RCC 7860 (cell line): ENCODE data around the gene AMZ1.

Experiments used
- DNase-seq: peaks from one replicate; pipeline ENCODE4 v3.0.0-alpha.2; 2015; ENCODE audit warnings: low spot score
- FAIRE-seq: peaks from 2 replicates; lab custom pipeline; 2012; peaks lifted over from hg19 to GRCh38; lab: Jason Lieb, UNC

Gene AMZ1, protein sequence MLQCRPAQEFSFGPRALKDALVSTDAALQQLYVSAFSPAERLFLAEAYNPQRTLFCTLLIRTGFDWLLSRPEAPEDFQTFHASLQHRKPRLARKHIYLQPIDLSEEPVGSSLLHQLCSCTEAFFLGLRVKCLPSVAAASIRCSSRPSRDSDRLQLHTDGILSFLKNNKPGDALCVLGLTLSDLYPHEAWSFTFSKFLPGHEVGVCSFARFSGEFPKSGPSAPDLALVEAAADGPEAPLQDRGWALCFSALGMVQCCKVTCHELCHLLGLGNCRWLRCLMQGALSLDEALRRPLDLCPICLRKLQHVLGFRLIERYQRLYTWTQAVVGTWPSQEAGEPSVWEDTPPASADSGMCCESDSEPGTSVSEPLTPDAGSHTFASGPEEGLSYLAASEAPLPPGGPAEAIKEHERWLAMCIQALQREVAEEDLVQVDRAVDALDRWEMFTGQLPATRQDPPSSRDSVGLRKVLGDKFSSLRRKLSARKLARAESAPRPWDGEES

GRCh38 chr7:2687881-2688318 lies at the start of gene AMZ1:
Gene AMZ1, plus strand, starts transcription at chr7:2688202. Its CDS starts 12,250 bp downstream, at chr7:2700452.
- DNase-seq: peak; percentile 55
- no peak for FAIRE-seq

GRCh38 chr7:2638224-2638991 lies 49.6 kb upstream of the AMZ1 start:
- FAIRE-seq (peak; percentile 67), DNase-seq (peak; percentile 52)

GRCh38 chr7:2639181-2639681 lies 48.8 kb upstream of the AMZ1 start:
- no peak for FAIRE-seq
- DNase-seq: no peak

- no peak for DNase-seq
- no peak for FAIRE-seq
Observed at GRCh38 chr7:2639695-2640481, 48.1 kb upstream of the AMZ1 start.

DNA sequence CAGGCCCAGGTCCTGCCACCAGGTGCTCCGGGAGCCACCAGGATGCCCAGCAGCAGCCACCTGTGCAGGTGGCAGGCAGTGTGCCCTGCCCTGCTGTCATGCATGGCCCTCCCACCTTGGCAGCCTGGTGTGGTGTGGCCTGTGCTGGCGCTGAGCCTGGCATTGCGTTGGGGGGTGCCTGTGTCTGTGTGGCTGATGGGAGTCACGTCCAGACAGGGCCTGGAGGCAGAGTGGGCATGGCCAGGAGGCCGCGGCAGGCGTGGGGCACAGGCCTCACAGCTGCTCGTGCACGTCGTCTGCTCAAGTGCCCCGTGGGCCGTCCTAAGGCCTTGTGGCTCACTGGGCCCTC lies 47.5 kb upstream of the AMZ1 start:
- DNase-seq (peak; percentile 62), FAIRE-seq (peak; percentile 68)

- FAIRE-seq (no peak), DNase-seq (no peak)
Observed at GRCh38 chr7:2640846-2641316, 47.1 kb upstream of the AMZ1 start.

DNA sequence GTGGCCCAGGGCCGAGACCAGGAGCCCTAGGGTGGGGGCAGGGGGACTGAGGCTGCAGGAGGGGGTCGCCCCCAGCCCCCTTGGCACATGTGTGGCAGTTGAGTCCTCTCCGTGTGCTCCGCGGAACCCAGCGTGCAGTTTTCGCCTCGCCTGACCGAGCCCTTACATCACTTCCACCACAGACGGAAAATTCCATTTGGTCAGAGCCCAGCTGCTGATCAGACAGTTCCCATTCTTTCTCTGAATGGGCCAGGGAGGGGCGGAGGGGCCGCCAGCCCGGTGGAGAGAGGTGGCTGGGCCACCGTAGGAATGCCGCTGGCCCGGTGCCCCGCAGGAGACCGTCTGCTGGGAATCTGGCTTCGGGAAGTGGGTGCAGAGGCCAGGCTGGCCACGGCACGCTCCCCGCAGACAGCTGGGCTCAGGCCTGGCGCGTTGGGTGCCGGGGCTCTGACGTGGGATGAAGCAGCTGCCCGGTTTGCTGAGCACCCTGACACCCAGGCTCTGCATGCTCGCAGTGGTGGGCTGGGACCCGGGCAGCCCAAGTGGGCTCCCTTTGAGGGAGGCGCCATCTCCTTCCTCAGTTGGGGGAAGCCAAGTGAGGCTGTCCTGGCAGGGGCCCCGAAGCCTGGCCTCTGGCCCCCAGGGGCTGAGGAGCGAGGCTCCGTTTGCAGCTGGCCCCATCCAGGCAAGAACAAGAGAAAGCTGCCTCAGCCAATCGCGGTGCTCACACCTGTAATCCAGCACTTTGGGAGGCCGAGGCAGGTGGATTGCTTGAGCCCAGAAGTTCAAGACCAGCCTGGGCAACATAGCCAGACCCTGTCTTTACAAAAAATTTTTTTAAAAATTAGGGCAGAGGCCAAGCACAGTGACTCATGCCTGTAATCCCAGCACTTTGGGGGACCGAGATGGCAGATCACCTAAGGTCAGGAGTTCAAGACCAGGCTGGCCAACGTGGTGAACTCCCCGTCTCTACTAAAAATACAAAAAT lies 46.3 kb upstream of the AMZ1 start:
- FAIRE-seq (peak; percentile 97), DNase-seq (peak; percentile 96)

- FAIRE-seq (no peak), DNase-seq (no peak)
Observed at GRCh38 chr7:2643386-2644219, 44.4 kb upstream of the AMZ1 start.

GRCh38 chr7:2644220-2644561 lies 43.8 kb upstream of the AMZ1 start:
- no peak for FAIRE-seq
- no peak for DNase-seq

DNA sequence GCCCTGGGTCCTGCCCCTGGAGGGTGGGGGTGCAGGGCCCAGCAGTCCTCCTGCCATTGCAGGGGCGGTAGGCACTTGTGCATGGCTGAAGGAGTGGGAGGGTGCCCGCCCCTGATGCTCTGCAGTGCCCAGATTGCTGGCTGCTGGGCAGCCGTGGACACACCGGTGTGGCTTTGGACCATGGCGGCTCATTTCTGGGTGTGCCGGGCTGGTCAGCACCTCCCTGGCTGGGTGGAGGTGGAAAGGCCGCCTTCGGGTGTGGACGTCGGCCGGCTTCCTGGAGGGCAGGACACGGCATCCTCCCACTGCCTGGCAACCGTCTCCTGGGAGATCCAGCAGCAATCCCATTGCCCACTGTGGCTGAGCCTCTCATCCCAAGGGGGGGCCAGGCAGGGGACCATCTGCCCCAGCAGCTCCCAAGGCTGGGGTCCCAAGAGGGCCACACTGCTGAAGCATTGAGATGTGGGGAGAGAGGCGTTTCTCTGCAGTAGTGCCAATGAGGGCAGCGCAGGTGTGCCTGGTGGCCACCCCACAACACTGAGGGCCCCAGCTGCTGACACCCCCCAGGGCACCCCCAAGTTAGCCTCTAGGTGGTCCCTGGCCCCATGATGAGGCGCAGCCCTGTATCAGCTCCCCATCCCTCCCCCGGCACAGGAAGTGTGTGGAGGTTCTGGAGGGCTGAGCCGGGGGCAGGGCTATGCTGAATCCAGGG lies 43.3 kb upstream of the AMZ1 start:
- DNase-seq: no peak
- FAIRE-seq: no peak

- DNase-seq: peak; percentile 21
- no peak for FAIRE-seq
Observed at GRCh38 chr7:2645274-2645868, 42.6 kb upstream of the AMZ1 start.

DNA sequence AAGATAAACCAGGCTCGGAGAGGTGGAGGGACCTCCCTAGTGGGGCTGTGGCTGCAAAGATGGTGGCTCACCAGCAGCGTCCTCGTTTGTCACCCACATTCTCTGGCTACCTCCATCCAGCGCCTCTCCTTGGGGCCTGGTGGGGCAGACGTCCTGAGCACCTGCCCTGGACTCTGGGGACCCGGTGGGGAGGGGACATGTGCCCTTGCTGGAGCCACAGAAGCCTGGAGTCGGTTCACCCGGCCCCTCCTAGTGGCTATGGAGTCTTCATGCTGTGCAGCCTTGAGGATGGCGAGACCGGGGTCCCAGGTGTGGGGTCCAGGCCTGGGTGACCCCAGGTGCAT lies 41.7 kb upstream of the AMZ1 start:
- FAIRE-seq: no peak
- no peak for DNase-seq

DNA sequence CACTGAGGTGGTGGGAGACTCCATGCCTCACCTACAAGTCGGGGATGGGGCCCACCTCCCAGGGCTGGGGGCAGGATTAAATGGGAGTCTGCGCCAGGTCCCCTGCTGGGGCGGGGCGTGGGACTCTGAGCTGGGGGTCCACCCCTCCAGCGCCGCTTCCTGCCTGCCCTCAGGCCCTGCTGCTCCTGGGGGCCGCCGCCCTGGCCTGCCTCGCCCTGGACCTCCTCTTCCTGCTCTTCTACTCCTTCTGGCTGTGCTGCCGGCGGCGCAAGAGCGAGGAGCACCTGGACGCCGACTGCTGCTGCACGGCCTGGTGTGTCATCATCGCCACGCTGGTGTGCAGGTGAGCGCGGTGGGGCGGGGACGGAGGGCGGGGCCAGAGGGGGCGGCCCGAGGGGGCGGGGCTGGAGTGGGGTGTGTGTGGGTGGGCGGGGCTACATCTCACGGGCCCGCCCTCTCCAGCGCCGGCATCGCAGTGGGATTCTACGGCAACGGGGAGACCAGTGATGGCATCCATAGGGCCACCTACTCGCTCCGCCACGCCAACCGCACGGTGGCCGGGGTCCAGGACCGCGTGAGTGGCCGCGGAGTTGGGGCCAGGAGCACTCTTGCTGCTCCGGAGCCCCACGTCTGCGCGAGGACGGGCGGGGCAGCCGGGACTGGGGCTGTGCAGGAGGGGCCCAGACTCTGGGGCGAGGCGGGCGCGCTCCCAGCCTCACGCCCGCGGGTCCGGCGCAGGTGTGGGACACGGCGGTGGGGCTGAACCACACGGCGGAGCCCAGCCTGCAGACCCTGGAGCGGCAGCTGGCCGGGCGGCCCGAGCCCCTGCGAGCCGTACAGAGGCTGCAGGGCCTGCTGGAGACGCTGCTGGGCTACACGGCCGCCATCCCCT lies 41.1 kb upstream of the AMZ1 start:
- no peak for DNase-seq
- FAIRE-seq: no peak

DNA sequence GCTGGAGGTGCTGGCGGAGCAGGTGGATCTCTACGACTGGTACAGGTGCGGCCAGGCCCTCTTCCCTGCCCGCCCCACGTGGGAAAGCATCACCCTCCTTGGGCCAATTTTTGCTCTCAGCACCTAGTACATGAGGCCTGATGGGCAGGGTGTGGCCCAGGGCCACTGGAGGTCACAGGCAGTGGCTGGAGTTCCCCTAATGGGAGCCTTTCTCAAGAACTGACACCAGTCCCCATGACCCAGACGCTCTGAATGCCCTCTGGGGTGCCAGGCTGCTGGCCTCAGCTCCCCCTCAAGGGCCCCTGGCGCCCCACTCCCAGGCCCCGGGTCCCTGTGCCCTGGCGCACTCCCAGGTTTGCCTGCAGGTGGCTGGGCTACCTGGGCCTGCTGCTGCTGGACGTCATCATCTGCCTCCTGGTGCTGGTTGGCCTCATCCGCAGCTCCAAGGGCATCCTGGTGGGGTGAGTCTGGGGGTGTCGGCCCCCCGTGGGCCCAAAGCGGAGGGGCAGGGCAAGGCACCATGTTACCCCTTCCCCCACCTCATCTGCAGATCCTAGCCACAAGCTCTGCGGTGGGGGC lies 40.3 kb upstream of the AMZ1 start:
- DNase-seq: no peak
- FAIRE-seq: no peak

GRCh38 chr7:2649139-2649838 lies 38.7 kb upstream of the AMZ1 start:
- DNase-seq: no peak
- FAIRE-seq: no peak

- DNase-seq (no peak), FAIRE-seq (no peak)
Observed at GRCh38 chr7:2649991-2650390, 38.0 kb upstream of the AMZ1 start.
